Smooth muscle cell (in vitro differentiated cells): ENCODE results near the gene GPBP1L1. TPM values are rescaled to one million over a fixed set of nuclear protein-coding genes. Genes with fewer than 3 reads are reported as not detected.

Experiments
- DNase-seq: peaks from one replicate; lab custom pipeline; 2025; ENCODE audit not compliant: unreplicated experiment; lab: John Stamatoyannopoulos, UW
- H2AFZ ChIP-seq: fragments of 200-600 bp; sonication (generic); 2 replicates; pipeline ENCODE4 v1.6.0; 2016; ENCODE audit warnings: antibody characterized with exemption, low read depth, mild to moderate bottlenecking
- H3F3A ChIP-seq: fragments of 200-600 bp; sonication (generic); 2 replicates; pipeline ENCODE4 v1.6.0; 2017; ENCODE audit warnings: antibody characterized with exemption, low read depth
- H3K27ac ChIP-seq: fragments of 200-600 bp; sonication (generic); 2 replicates; pipeline ENCODE4 v1.5.1; 2016; ENCODE audit warnings: low read depth, mild to moderate bottlenecking
- H3K27me3 ChIP-seq: fragments of 200-600 bp; sonication (generic); 2 replicates; pipeline ENCODE4 v1.6.1; 2016; ENCODE audit warnings: low read depth, mild to moderate bottlenecking
- H3K36me3 ChIP-seq: fragments of 200-600 bp; sonication (generic); 2 replicates; pipeline ENCODE4 v1.5.1; 2016; ENCODE audit warnings: low read depth
- H3K4me1 ChIP-seq: fragments of 200-600 bp; sonication (generic); 2 replicates; pipeline ENCODE4 v1.5.1; 2016; ENCODE audit warnings: low read depth
- H3K4me2 ChIP-seq: fragments of 200-600 bp; sonication (generic); 2 replicates; pipeline ENCODE4 v1.6.0; 2016; ENCODE audit warnings: mild to moderate bottlenecking
- H3K4me3 ChIP-seq: fragments of 200-600 bp; sonication (generic); 2 replicates; pipeline ENCODE4 v1.5.1; 2016; ENCODE audit warnings: mild to moderate bottlenecking
- H3K79me2 ChIP-seq: fragments of 200-600 bp; sonication (generic); 2 replicates; pipeline ENCODE4 v1.6.0; 2016; ENCODE audit warnings: low read depth, mild to moderate bottlenecking
- H3K9ac ChIP-seq: fragments of 200-600 bp; sonication (generic); 2 replicates; pipeline ENCODE4 v1.6.0; 2016; ENCODE audit warnings: low read depth
- H3K9me3 ChIP-seq: fragments of 200-600 bp; sonication (generic); replicated peaks from 2 replicates; pipeline ENCODE4 v1.5.1; 2016; ENCODE audit warnings: low read depth
- H4K20me1 ChIP-seq: fragments of 200-600 bp; sonication (generic); 2 replicates; pipeline ENCODE4 v1.6.0; 2016; ENCODE audit warnings: low read depth
- WGBS: methylation state at CpG from one replicate; pipeline ENCODE4 v1.1.7; 2016; ENCODE audit warnings: low lambda C conversion rate; 5-methylcytosine and 5-hydroxymethylcytosine counted together
- polyA plus RNA-seq: library from polyadenylated mRNA; unstranded; fragments of >200 nt; fragmentation: Nextera tagmentation; extraction: Ambion mirVana; gene quantifications from 2 replicates; pipeline ENCODE4 v1.2.1, GENCODE V29; 2016
- total RNA-seq: library from RNA; depleted of rRNA; stranded (reverse); fragments of >200 nt; gene quantifications from 2 replicates; pipeline ENCODE4 v1.2.3, GENCODE V29; 2014
- TF ChIP-seq, protein P1 (sequence below): fragments of 200-600 bp; sonication (generic); IDR thresholded peaks from 2 replicates; pipeline ENCODE4 v1.5.1; 2017; ENCODE audit warnings: borderline replicate concordance, mild to moderate bottlenecking, antibody characterized with exemption; ENCODE audit not compliant: insufficient read depth, poor library complexity, severe bottlenecking

GPBP1L1 gene
- total and polyA plus RNA-seq, 2 experiments from 2014 or later: 51.9 to 93.2 TPM

- Histone ChIP-seq H4K20me1 (peaks cover 44% of the 10 kb centered on the region), H3K36me3 (no peaks in the 10 kb centered on the region), H3K9me3 (no peaks in the 10 kb centered on the region), H3K79me2 (peaks cover 81% of the 10 kb centered on the region), H3K27me3 (no peaks in the 10 kb centered on the region), H3K4me3 (peak overlapping the region; percentile 97), H3K4me1 (peaks cover 27% of the 10 kb centered on the region), H3F3A (peaks cover 6% of the 10 kb centered on the region), H3K27ac (peak overlapping the region; percentile 94), H3K4me2 (peak overlapping the region; percentile 91), H2AFZ (peak overlapping the region; percentile 91), H3K9ac (peak overlapping the region; percentile 99)
- WGBS: 1% methylated on average over 26 of the region's 27 CpGs
- no peak for DNase-seq
- TF ChIP-seq, protein P1, sequence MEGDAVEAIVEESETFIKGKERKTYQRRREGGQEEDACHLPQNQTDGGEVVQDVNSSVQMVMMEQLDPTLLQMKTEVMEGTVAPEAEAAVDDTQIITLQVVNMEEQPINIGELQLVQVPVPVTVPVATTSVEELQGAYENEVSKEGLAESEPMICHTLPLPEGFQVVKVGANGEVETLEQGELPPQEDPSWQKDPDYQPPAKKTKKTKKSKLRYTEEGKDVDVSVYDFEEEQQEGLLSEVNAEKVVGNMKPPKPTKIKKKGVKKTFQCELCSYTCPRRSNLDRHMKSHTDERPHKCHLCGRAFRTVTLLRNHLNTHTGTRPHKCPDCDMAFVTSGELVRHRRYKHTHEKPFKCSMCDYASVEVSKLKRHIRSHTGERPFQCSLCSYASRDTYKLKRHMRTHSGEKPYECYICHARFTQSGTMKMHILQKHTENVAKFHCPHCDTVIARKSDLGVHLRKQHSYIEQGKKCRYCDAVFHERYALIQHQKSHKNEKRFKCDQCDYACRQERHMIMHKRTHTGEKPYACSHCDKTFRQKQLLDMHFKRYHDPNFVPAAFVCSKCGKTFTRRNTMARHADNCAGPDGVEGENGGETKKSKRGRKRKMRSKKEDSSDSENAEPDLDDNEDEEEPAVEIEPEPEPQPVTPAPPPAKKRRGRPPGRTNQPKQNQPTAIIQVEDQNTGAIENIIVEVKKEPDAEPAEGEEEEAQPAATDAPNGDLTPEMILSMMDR: no peak
Measured at GRCh38 chr1:45686015-45686287, 382 bp downstream of the GPBP1L1 start.

DNA sequence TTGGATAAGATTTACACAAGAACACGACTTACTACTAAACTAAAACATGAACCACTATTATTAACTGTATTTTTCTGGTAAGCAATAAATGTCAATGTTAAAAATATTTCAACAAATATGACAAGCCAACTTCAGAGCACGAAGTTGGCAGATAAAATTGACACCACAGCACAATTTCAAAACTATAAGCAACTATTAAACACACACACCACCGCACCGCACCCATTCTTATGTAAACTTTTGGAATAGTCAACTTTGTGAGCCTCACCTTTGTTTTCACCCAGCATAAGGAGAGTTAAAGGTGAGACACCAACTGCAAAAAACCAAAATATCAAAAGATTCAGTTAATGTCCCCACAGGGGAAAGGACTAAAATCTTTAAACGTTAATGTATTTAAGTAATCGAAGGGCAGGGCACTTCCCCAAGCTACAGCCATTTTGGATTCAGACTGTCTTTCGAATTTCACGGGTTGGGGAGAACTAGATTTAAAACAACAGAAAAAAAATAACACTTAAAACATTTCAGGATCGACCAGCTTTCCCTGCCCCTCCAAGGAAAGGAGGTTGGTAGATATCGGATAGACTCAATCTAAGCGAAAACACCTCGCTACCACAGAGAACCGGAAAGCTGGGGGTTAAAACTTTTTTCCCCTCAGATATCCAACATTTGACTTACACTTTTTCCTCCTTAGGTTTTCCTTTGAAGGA lies 872 bp downstream of the GPBP1L1 start:
- Histone ChIP-seq H3K79me2 (peaks cover 81% of the 10 kb centered on the region), H3K4me2 (peak overlapping the region; percentile 91), H3F3A (peaks cover 6% of the 10 kb centered on the region), H3K27me3 (no peaks in the 10 kb centered on the region), H4K20me1 (peaks cover 49% of the 10 kb centered on the region), H3K4me1 (peaks cover 27% of the 10 kb centered on the region), H3K4me3 (peak overlapping the region; percentile 97), H3K9me3 (no peaks in the 10 kb centered on the region), H3K27ac (peak overlapping the region; percentile 94), H3K9ac (peak overlapping the region; percentile 99), H2AFZ (peak overlapping the region; percentile 91), H3K36me3 (no peaks in the 10 kb centered on the region)
- no peak for DNase-seq
- TF ChIP-seq, protein P1: no peak
- WGBS: under 1% methylated on average over 13 of the region's 13 CpGs

DNA sequence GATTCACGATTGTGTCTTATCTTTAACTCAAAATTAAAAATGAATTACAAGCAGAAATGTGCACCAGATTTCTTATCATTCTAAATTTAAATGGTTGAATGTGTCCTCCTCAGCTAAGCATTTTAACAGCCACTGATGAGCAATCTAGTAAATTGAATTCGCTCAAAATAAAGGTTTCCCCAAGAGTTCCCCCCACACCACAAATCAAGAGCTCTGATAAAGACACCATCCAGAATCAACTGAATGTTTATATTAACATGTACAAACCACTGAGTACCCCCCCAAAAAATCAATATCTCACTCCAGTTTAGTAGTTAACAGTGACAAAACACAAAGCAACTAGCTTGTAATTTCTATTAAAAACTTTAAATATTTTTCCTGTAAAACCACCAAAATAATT lies 1.9 kb downstream of the GPBP1L1 start:
- H3K4me3 ChIP-seq: peak overlapping the region; percentile 97
- H3K4me1 ChIP-seq: peaks cover 28% of the 10 kb centered on the region
- H4K20me1 ChIP-seq: peaks cover 59% of the 10 kb centered on the region
- no peak overlapping the region for H3K27ac ChIP-seq
- peak overlapping the region; percentile 91 for H3K4me2 ChIP-seq
- TF ChIP-seq, protein P1: no peak
- H3K27me3 ChIP-seq: no peaks in the 10 kb centered on the region
- H3K36me3 ChIP-seq: no peaks in the 10 kb centered on the region
- DNase-seq: no peak
- 65% methylated on average over 2 of the region's 2 CpGs for WGBS
- H3K9ac ChIP-seq: peak overlapping the region; percentile 99
- H3F3A ChIP-seq: peaks cover 6% of the 10 kb centered on the region
- H3K79me2 ChIP-seq: peaks cover 82% of the 10 kb centered on the region
- no peak overlapping the region for H2AFZ ChIP-seq
- H3K9me3 ChIP-seq: no peaks in the 10 kb centered on the region

DNA sequence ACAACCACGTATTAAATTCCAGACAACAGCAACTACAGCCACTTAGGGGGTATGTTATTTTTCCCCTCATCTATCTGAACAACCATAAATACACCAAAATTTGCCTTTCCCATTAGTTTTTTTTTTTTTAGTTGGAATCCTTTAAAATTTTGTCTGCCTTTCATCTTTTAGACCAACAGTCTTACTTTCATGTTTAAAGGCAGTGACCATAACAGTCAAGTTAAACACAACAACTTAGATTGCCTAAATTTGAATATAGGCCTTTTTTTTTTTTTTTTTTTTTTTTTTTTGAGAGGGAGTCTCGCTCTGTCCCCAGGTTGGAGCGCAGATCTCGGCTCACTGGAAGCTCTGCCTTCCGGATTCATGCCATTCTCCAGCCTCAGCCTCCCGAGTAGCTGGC lies 3.4 kb downstream of the GPBP1L1 start:
- 91% methylated on average over 6 of the region's 6 CpGs for WGBS
- no peak overlapping the region for H3K9ac ChIP-seq

More for the DNA sequence above, 3.4 kb downstream of the GPBP1L1 start:
- Histone ChIP-seq H3K4me3 (no peak overlapping the region), H3F3A (peaks cover 6% of the 10 kb centered on the region), H3K79me2 (peaks cover 83% of the 10 kb centered on the region), H3K27ac (no peak overlapping the region), H2AFZ (no peak overlapping the region), H3K9me3 (no peaks in the 10 kb centered on the region), H3K36me3 (no peaks in the 10 kb centered on the region), H3K4me2 (peak overlapping the region; percentile 4), H3K27me3 (no peaks in the 10 kb centered on the region), H3K4me1 (peaks cover 37% of the 10 kb centered on the region), H4K20me1 (peaks cover 74% of the 10 kb centered on the region)
- DNase-seq: no peak
- TF ChIP-seq, protein P1: no peak
